Panc1 (cell line): ENCODE data around the gene DGAT2L6. TPM values are rescaled to one million over a fixed set of nuclear protein-coding genes. Genes with fewer than 3 reads are reported as not detected.

ENCODE experiments used
- ATAC-seq: fragments of 200-7000 bp; cut with Tn5 transposase; 2 replicates; pipeline ENCODE4 v1.9.1; 2020; ENCODE audit warnings: mild to moderate bottlenecking, moderate library complexity
- BruUV-seq: library from RNA; stranded (reverse); fragments of 400-500 nt; replicated peaks from 2 replicates; lab custom pipeline; 2021; lab: Mats Ljungman, UMichigan
- CTCF ChIA-PET: fragments of 300-600 bp; sonication (Branson Sonifier 250); formaldehyde crosslinking; loops from one replicate; lab custom pipeline; 2022; ENCODE audit warnings: antibody characterized with exemption; lab: Charles Lee
- POLR2A ChIA-PET: fragments of 300-600 bp; sonication (Branson Sonifier 250); formaldehyde crosslinking; loops from one replicate; lab custom pipeline; 2022; ENCODE audit warnings: antibody characterized with exemption; lab: Charles Lee
- DNase-seq: peaks from one replicate; pipeline ENCODE4 v3.0.0-alpha.2; 2010; ENCODE audit warnings: low read depth, low spot score
- H3K27ac ChIP-seq: 2 replicates; pipeline ENCODE4 v1.5.1; 2011; ENCODE audit warnings: mild to moderate bottlenecking, low read length, inconsistent platforms
- H3K27me3 ChIP-seq: fragments of 200-500 bp; sonication (Bioruptor generic); 2 replicates; pipeline ENCODE4 v1.6.0; 2014; ENCODE audit warnings: low read length, inconsistent platforms; ENCODE audit not compliant: control insufficient read depth, insufficient read depth
- H3K36me3 ChIP-seq: fragments of 200-500 bp; sonication (Bioruptor generic); 2 replicates; pipeline ENCODE4 v1.5.1; 2014; ENCODE audit warnings: inconsistent platforms, mild to moderate bottlenecking, low read length, moderate library complexity; ENCODE audit not compliant: control insufficient read depth, insufficient read depth
- H3K4me1 ChIP-seq: 2 replicates; pipeline ENCODE4 v1.5.1; 2011; ENCODE audit warnings: inconsistent platforms, mild to moderate bottlenecking, low read length, moderate library complexity; ENCODE audit not compliant: control insufficient read depth, insufficient read depth
- H3K4me3 ChIP-seq, 2 experiments: 2 replicates each; pipeline ENCODE4 v1.5.1; 2011 to 2012; ENCODE audit warnings: low read depth in 2 of 2, low read length in 2 of 2, mild to moderate bottlenecking in 2 of 2, inconsistent platforms in 1 of 2, moderate library complexity in 1 of 2
- H3K9me3 ChIP-seq: fragments of 200-500 bp; sonication (Bioruptor generic); 2 replicates; pipeline ENCODE4 v1.5.1; 2014; ENCODE audit warnings: low read depth, mild to moderate bottlenecking, inconsistent platforms, low read length, moderate library complexity; ENCODE audit not compliant: control insufficient read depth, insufficient read depth
- CTCF ChIP-seq: fragments of 450-650 bp; IDR thresholded peaks from 2 replicates; pipeline ENCODE4 v1.5.1; 2017; ENCODE audit warnings: mild to moderate bottlenecking
- POLR2AphosphoS5 ChIP-seq: IDR thresholded peaks from 2 replicates; pipeline ENCODE4 v1.6.1; 2012; ENCODE audit warnings: mild to moderate bottlenecking, low read depth, low read length, moderate library complexity
- REST ChIP-seq, 2 experiments: IDR thresholded peaks; 2 replicates each; pipeline ENCODE4 v1.6.1; 2011 to 2012; ENCODE audit warnings: low read depth in 2 of 2, control low read depth in 1 of 2, low read length in 1 of 2, mild to moderate bottlenecking in 1 of 2, moderate library complexity in 1 of 2; ENCODE audit not compliant: insufficient read depth in 1 of 2
- SIN3A ChIP-seq: IDR thresholded peaks from 2 replicates; pipeline ENCODE4 v1.6.1; 2012; ENCODE audit warnings: low read depth, mild to moderate bottlenecking, low read length, moderate library complexity, borderline replicate concordance; ENCODE audit not compliant: insufficient read depth
- TCF7L2 ChIP-seq: IDR thresholded peaks from 2 replicates; pipeline ENCODE4 v1.6.1; 2011; ENCODE audit warnings: mild to moderate bottlenecking, low read depth, low read length, inconsistent platforms
- in situ Hi-C: cut with HindIII; loops from 2 replicates; pipeline ENCODE4 v1.10.0; 2016; ENCODE audit warnings: low sequenced_read_pairs, low pct_unique_long_range_greater_than_20kb
- intact Hi-C: fragments of 100-400 bp; cut with micrococcal nuclease; formaldehyde crosslinking; loops from one replicate; pipeline ENCODE4 v1.10.0; 2022; ENCODE audit not compliant: unreplicated experiment
- total RNA-seq: library from RNA; stranded (reverse); gene quantifications from one replicate; pipeline ENCODE4 v1.2.1, GENCODE V29; 2021; ENCODE audit not compliant: unreplicated experiment

DGAT2L6 gene
- total RNA-seq, 1 experiment from 2014 or later = not detected

GRCh38 chrX:70139736-70140135, 37.5 kb upstream of the DGAT2L6 start:
- Histone ChIP-seq H3K4me1 (peaks cover 5% of the 10 kb centered on the region; the same call in 1 of the 2 replicates), H3K9me3 (no peaks in the 10 kb centered on the region), H3K27ac (no peak overlapping the region), H3K4me3 (no peak overlapping the region), H3K27me3 (no peaks in the 10 kb centered on the region), H3K36me3 (no peaks in the 10 kb centered on the region; the same call in 1 of the 2 replicates)
- CTCF ChIA-PET = no interaction called here
- TF ChIP-seq SIN3A (no peak), TCF7L2 (no peak), POLR2AphosphoS5 (no peak), CTCF (no peak), REST (IDR thresholded peaks at IDR 0.05; ENCODE audit: insufficient read depth in 1 of 2, low read depth in 2 of 2, low read length in 1 of 2) (no peak)
- ATAC-seq (no peak), DNase-seq (no peak)
- no TSS peak for BruUV-seq
- in situ Hi-C loops = no loop called here
- intact Hi-C loops = no loop called here
- POLR2A ChIA-PET = no interaction called here

GRCh38 chrX:70141373-70141772, 35.9 kb upstream of the DGAT2L6 start:
- Histone ChIP-seq H3K4me3 (no peak overlapping the region), H3K36me3 (no peaks in the 10 kb centered on the region; the same call in 1 of the 2 replicates), H3K27ac (no peak overlapping the region), H3K4me1 (no peaks in the 10 kb centered on the region), H3K27me3 (no peaks in the 10 kb centered on the region), H3K9me3 (no peaks in the 10 kb centered on the region)
- no TSS peak for BruUV-seq
- CTCF ChIA-PET = no interaction called here
- TF ChIP-seq CTCF (no peak), POLR2AphosphoS5 (no peak), REST (IDR thresholded peaks at IDR 0.05; ENCODE audit: insufficient read depth in 1 of 2, low read depth in 2 of 2, low read length in 1 of 2) (no peak), TCF7L2 (no peak), SIN3A (no peak)
- intact Hi-C loops (no loop called here), in situ Hi-C loops (no loop called here)
- no peak for ATAC-seq
- DNase-seq = no peak
- POLR2A ChIA-PET = no interaction called here
